SK-N-SH treated with all-trans-retinoic acid at 6 μM for 48 hours (cell line): ENCODE data around the gene CTIF.

Source experiments
- ISL1 ChIP-seq: fragments of 250-450 bp; sonication (Bioruptor Pico); IDR thresholded peaks from 2 replicates; pipeline ENCODE4 v2.1.2; 2022; ENCODE audit warnings: mild to moderate bottlenecking, moderate library complexity
- RARB ChIP-seq: fragments of 250-450 bp; sonication (Bioruptor Pico); IDR thresholded peaks from 2 replicates; pipeline ENCODE4 v1.8.0; 2021; ENCODE audit warnings: mild to moderate bottlenecking, moderate library complexity
- TCF4 ChIP-seq: fragments of 250-450 bp; sonication (Bioruptor Pico); IDR thresholded peaks from 2 replicates; pipeline ENCODE4 v1.8.0; 2021; ENCODE audit warnings: mild to moderate bottlenecking, moderate library complexity, borderline replicate concordance
- TOX ChIP-seq: fragments of 250-450 bp; sonication (Bioruptor Pico); IDR thresholded peaks from 2 replicates; pipeline ENCODE4 v1.8.0; 2021; ENCODE audit warnings: mild to moderate bottlenecking, moderate library complexity, borderline replicate concordance
- ZFP3 ChIP-seq: fragments of 250-450 bp; sonication (Bioruptor Pico); IDR thresholded peaks from 2 replicates; pipeline ENCODE4 v1.5.0; 2020; ENCODE audit warnings: mild to moderate bottlenecking, moderate library complexity
- ZFP30 ChIP-seq: fragments of 450-650 bp; formaldehyde crosslinking; IDR thresholded peaks from 2 replicates; pipeline ENCODE4 v1.5.0; 2022; ENCODE audit warnings: mild to moderate bottlenecking, moderate library complexity
- ZNF565 ChIP-seq: fragments of 450-650 bp; formaldehyde crosslinking; conservative IDR thresholded peaks from 2 replicates; pipeline ENCODE4 v1.5.0; 2020; ENCODE audit warnings: low read depth, mild to moderate bottlenecking, moderate library complexity
- TF ChIP-seq, protein P1 (sequence below): fragments of 250-450 bp; sonication (Bioruptor Pico); IDR thresholded peaks from 2 replicates; pipeline ENCODE4 v1.8.0; 2020; ENCODE audit warnings: mild to moderate bottlenecking, moderate library complexity, borderline replicate concordance
- TF ChIP-seq, protein P2 (sequence below): fragments of 250-450 bp; sonication (Bioruptor Pico); IDR thresholded peaks from 2 replicates; pipeline ENCODE4 v1.5.1; 2020; ENCODE audit warnings: low read depth, mild to moderate bottlenecking, moderate library complexity
- TF ChIP-seq, protein P3 (sequence below): fragments of 250-450 bp; sonication (Bioruptor Pico); IDR thresholded peaks from 2 replicates; pipeline ENCODE4 v1.8.0; 2021; ENCODE audit warnings: low read depth, mild to moderate bottlenecking, moderate library complexity, borderline replicate concordance
- TF ChIP-seq, protein P4 (sequence below): fragments of 250-450 bp; sonication (Bioruptor Pico); IDR thresholded peaks from 2 replicates; pipeline ENCODE4 v1.5.1; 2021; ENCODE audit warnings: mild to moderate bottlenecking, moderate library complexity

DNA sequence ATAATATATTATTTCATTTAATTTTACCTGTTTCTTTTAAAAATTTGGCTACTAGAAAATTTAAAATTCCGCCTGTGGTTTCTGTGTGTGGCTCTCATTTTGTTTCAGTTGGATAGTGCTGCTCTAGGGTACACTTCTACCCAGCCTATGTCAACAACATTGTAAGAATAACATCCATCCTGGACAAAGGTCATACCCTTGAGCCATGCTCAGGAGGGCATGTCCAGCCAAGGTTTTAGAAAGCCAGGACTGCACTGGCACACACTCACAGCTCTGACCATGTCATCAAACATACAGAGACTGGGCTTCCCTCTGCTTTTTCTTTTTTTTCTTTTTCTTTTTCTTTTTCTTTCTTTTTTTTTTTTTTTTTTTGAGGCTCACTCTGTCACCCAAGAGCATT is 96.1 kb downstream of the CTIF start:
- TF ChIP-seq ZNF565 (no peak), RARB (CRISPR knock-in tag) (no peak), ZFP3 (CRISPR knock-in tag) (no peak), ZFP30 (CRISPR knock-in tag) (no peak), ISL1 (CRISPR knock-in tag) (no peak), TOX (CRISPR knock-in tag) (no peak), TCF4 (CRISPR knock-in tag) (no peak)
- TF ChIP-seq, protein P1, sequence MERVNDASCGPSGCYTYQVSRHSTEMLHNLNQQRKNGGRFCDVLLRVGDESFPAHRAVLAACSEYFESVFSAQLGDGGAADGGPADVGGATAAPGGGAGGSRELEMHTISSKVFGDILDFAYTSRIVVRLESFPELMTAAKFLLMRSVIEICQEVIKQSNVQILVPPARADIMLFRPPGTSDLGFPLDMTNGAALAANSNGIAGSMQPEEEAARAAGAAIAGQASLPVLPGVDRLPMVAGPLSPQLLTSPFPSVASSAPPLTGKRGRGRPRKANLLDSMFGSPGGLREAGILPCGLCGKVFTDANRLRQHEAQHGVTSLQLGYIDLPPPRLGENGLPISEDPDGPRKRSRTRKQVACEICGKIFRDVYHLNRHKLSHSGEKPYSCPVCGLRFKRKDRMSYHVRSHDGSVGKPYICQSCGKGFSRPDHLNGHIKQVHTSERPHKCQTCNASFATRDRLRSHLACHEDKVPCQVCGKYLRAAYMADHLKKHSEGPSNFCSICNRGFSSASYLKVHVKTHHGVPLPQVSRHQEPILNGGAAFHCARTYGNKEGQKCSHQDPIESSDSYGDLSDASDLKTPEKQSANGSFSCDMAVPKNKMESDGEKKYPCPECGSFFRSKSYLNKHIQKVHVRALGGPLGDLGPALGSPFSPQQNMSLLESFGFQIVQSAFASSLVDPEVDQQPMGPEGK (CRISPR knock-in tag), result no peak
- TF ChIP-seq, protein P2, sequence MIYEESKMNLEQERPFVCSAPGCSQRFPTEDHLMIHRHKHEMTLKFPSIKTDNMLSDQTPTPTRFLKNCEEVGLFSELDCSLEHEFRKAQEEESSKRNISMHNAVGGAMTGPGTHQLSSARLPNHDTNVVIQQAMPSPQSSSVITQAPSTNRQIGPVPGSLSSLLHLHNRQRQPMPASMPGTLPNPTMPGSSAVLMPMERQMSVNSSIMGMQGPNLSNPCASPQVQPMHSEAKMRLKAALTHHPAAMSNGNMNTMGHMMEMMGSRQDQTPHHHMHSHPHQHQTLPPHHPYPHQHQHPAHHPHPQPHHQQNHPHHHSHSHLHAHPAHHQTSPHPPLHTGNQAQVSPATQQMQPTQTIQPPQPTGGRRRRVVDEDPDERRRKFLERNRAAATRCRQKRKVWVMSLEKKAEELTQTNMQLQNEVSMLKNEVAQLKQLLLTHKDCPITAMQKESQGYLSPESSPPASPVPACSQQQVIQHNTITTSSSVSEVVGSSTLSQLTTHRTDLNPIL (CRISPR knock-in tag), result no peak
- TF ChIP-seq, protein P3, sequence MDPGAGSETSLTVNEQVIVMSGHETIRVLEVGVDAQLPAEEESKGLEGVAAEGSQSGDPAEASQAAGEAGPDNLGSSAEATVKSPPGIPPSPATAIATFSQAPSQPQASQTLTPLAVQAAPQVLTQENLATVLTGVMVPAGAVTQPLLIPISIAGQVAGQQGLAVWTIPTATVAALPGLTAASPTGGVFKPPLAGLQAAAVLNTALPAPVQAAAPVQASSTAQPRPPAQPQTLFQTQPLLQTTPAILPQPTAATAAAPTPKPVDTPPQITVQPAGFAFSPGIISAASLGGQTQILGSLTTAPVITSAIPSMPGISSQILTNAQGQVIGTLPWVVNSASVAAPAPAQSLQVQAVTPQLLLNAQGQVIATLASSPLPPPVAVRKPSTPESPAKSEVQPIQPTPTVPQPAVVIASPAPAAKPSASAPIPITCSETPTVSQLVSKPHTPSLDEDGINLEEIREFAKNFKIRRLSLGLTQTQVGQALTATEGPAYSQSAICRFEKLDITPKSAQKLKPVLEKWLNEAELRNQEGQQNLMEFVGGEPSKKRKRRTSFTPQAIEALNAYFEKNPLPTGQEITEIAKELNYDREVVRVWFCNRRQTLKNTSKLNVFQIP (CRISPR knock-in tag), result no peak
- TF ChIP-seq, protein P4, sequence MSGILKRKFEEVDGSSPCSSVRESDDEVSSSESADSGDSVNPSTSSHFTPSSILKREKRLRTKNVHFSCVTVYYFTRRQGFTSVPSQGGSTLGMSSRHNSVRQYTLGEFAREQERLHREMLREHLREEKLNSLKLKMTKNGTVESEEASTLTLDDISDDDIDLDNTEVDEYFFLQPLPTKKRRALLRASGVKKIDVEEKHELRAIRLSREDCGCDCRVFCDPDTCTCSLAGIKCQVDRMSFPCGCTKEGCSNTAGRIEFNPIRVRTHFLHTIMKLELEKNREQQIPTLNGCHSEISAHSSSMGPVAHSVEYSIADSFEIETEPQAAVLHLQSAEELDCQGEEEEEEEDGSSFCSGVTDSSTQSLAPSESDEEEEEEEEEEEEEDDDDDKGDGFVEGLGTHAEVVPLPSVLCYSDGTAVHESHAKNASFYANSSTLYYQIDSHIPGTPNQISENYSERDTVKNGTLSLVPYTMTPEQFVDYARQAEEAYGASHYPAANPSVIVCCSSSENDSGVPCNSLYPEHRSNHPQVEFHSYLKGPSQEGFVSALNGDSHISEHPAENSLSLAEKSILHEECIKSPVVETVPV (CRISPR knock-in tag), result no peak
